ENCODE results near the gene OSBPL3. TPM values are rescaled to one million over a fixed set of nuclear protein-coding genes. Genes with fewer than 3 reads are reported as not detected.
A peak's percentile ranks its signal among the peaks of the same experiment; 100 is the strongest.

The OSBPL3 gene
- total RNA-seq, 1 donor from 2014 or later, result 35.2 TPM

DNA sequence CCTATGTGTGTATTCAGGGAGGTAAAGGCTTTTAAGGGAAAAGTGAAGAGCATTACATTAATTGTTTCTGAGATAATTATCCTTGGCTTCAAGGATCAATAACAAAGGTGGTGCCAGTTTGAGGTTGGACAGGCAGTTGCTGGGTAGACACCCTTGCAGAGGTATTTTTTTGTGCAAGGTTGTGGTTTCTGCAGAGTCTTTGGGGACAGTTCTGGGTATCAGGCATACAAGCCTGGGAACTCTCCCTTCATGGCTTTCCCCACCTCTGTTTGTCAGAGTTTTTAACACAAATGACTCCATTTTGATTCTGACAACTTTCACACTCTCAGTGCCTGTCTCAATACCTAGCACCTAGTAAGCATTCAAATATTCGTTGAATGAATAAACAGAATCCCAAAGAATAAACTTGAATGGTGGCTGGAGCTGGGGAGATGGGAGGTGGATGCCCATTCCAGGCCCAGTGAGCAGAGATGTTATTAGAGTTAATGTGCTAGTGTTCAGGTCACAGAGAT, 7.4 kb upstream of the OSBPL3 start:
- H3K4me3 ChIP-seq (ENCODE audit: low read depth, low read length), result no peak overlapping the region
- H3K36me3 ChIP-seq (ENCODE audit: control insufficient read depth, insufficient read depth, low read length), result no peaks in the 10 kb centered on the region
- no peaks in the 10 kb centered on the region for H3K27me3 ChIP-seq (ENCODE audit: control insufficient read depth, insufficient read depth, low read length)
- no peak for DNase-seq (ENCODE audit: low read depth)
- TF ChIP-seq CTCF (IDR thresholded peaks at IDR 0.05; ENCODE audit: insufficient read depth, low read length, poor library complexity, severe bottlenecking), result no peak

GRCh38 chr7:24982917-24983316, 2.9 kb upstream of the OSBPL3 start:
- Histone ChIP-seq H3K27me3 (ENCODE audit: control insufficient read depth, insufficient read depth, low read length) (no peaks in the 10 kb centered on the region), H3K36me3 (ENCODE audit: control insufficient read depth, insufficient read depth, low read length) (no peaks in the 10 kb centered on the region), H3K4me3 (ENCODE audit: low read depth, low read length) (no peak overlapping the region)
- no peak for DNase-seq (ENCODE audit: low read depth)
- peak; percentile 17 for TF ChIP-seq CTCF (IDR thresholded peaks at IDR 0.05; ENCODE audit: insufficient read depth, low read length, poor library complexity, severe bottlenecking)

DNA sequence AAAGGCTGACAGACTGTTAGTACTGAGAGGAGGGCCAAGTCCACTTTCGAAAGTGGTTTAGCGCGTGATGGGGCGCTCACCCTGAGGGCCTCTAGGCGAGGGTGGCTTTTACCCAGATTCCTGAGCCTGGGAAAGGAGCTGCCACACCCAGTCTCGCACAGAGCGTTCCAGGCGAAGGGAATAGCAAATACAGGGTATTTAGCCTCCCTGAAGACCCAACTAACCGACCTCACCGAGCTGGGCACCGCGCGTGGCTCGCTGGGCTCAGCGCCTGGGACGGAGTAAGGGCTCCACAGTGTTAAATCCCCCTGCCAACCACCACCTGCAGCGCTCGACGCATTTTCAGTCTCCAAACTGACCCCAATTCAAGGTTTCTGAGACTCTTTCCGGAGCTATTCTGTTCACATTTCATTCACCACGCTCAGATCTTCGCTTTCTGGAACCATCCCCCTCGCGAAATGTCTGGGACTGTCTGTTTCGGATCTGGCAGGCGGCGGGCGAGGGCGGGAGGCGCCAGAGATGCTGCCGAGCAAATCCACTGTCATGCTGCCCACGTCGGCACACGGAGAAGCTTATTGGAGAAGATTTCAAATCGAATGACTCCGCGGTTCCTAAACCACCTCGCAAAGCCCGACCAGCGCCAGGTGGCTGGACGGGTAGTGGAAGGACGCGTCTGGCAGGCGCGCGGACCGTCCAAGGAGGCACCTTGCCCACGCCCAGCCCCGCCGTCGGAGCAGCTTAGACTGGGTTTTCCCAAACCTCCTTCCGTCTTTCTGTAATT, 1.4 kb upstream of the OSBPL3 start:
- no peak for TF ChIP-seq CTCF (IDR thresholded peaks at IDR 0.05; ENCODE audit: insufficient read depth, low read length, poor library complexity, severe bottlenecking)
- no peaks in the 10 kb centered on the region for H3K36me3 ChIP-seq (ENCODE audit: control insufficient read depth, insufficient read depth, low read length)
- H3K4me3 ChIP-seq (ENCODE audit: low read depth, low read length), result peak overlapping the region; percentile 88
- no peaks in the 10 kb centered on the region for H3K27me3 ChIP-seq (ENCODE audit: control insufficient read depth, insufficient read depth, low read length)
- no peak for DNase-seq (ENCODE audit: low read depth)

DNA sequence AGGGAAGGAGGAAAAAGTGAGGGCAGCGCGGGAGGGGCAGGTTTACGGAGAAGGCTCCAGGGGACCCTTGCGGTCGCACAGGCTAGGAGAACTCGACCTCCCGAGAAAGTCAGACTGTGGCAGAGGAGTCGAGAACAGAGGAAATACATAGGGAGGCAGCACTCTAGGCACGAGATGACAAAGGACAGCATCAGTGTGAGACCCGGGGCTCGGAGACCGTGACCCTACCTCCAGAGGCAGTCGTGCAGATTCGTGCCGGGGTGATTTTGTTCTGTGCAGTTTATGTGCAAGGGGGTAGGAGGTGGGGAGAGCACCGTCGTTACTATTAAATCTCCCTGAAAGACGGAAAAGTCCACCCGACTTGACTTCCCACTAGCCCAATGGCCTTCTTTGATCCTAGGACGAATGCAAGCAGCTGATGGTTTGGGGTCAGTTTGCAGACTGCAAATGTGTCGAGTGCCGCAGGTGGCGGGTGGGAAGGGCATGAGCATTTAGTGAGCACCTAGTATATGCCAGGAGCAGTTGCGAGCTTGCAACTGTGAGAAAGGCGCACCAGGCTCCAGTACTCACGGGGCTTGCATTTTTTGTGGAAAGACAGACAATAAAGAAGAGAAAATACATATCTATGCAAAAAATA, 674 bp upstream of the OSBPL3 start:
- H3K4me3 ChIP-seq (ENCODE audit: low read depth, low read length), result peak overlapping the region; percentile 88
- H3K36me3 ChIP-seq (ENCODE audit: control insufficient read depth, insufficient read depth, low read length), result no peaks in the 10 kb centered on the region
- DNase-seq (ENCODE audit: low read depth), result no peak
- no peak for TF ChIP-seq CTCF (IDR thresholded peaks at IDR 0.05; ENCODE audit: insufficient read depth, low read length, poor library complexity, severe bottlenecking)
- no peaks in the 10 kb centered on the region for H3K27me3 ChIP-seq (ENCODE audit: control insufficient read depth, insufficient read depth, low read length)

- Histone ChIP-seq H3K4me3 (ENCODE audit: low read depth, low read length) (peak overlapping the region; percentile 88), H3K36me3 (ENCODE audit: control insufficient read depth, insufficient read depth, low read length) (no peaks in the 10 kb centered on the region), H3K27me3 (ENCODE audit: control insufficient read depth, insufficient read depth, low read length) (no peaks in the 10 kb centered on the region)
- no peak for DNase-seq (ENCODE audit: low read depth)
- TF ChIP-seq CTCF (IDR thresholded peaks at IDR 0.05; ENCODE audit: insufficient read depth, low read length, poor library complexity, severe bottlenecking), result peak; percentile 54
These were observed 512 bp downstream of the OSBPL3 start for GRCh38 chr7:24979470-24979862.
